ENCODE results near the gene H6PD. TPM values are rescaled to one million over a fixed set of nuclear protein-coding genes. Genes with fewer than 3 reads are reported as not detected.

The H6PD gene
- total RNA-seq, 2 experiments from 2014 or later = 9.3 to 10.4 TPM

DNA sequence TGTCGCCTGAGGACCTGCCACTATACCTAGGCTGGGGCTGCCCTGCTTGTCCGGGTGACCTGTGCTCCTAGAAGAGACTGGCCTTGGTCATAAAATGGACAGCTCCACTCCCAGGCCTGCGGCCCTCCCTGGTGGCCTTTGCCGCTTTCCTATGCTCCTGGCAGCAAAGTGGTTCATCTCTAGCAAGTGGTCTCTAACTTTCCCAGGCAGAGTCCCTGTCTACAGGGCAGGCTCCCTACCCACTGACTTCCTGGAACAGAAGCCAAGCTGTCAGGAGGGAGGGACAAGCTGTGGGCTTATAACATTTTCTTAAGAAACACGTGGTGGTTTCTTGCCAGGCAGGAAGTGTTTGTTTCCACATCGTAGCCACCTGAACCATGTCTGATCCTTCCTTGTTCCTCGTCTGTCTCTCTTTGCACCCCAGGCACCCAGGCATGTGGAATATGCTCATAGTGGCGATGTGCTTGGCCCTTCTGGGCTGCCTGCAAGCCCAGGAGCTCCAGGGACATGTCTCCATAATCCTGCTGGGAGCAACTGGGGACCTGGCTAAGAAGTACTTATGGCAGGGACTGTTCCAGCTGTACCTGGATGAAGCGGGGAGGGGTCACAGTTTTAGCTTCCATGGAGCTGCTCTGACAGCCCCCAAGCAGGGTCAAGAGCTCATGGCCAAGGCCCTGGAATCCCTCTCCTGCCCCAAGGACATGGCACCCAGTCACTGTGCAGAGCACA, 10.1 kb downstream of the H6PD start:
- H3K4me1 Mint-ChIP-seq (ENCODE audit: low read depth) = peaks cover 20% of the 10 kb centered on the region
- intact Hi-C loops (cut with micrococcal nuclease) = no loop called here
- DNase-seq = no peak
- POLR2A ChIA-PET = interaction anchor here (1.4 to 2.5 kb wide), 3 partner anchors 9 to 31 kb away, joined by 3 to 10 read pairs (median 6); partner anchors contain the start of gene H6PD
- no peaks in the 10 kb centered on the region for H3K9me3 Mint-ChIP-seq
- H3K27me3 Mint-ChIP-seq = no peaks in the 10 kb centered on the region
- CTCF ChIA-PET = interaction anchor here (0.6 to 1.3 kb wide), 6 partner anchors 10 to 210 kb away, joined by 3 to 6 read pairs (median 3); partner anchors contain the start of gene H6PD
- H3K27ac Mint-ChIP-seq = no peak overlapping the region
- H3K4me3 Mint-ChIP-seq = no peak overlapping the region
- H3K36me3 Mint-ChIP-seq = peaks cover 1% of the 10 kb centered on the region

DNA sequence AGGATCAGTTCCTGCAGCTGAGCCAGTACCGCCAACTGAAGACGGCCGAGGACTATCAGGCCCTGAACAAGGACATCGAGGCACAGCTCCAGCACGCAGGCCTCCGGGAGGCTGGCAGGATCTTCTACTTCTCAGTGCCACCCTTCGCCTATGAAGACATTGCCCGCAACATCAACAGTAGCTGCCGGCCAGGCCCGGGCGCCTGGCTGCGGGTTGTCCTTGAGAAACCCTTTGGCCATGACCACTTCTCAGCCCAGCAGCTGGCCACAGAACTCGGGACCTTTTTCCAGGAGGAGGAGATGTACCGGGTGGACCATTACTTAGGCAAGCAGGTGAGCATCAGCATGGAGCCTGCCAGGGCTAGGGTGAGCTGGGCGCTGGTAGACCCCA, 10.7 kb downstream of the H6PD start:
- Mint-ChIP-seq H3K27me3 (no peaks in the 10 kb centered on the region), H3K36me3 (peaks cover 1% of the 10 kb centered on the region), H3K9me3 (no peaks in the 10 kb centered on the region), H3K27ac (no peak overlapping the region), H3K4me3 (no peak overlapping the region), H3K4me1 (ENCODE audit: low read depth) (peaks cover 14% of the 10 kb centered on the region)
- DNase-seq = no peak
- POLR2A ChIA-PET = interaction anchor here (0.7 to 2.5 kb wide), 3 partner anchors 10 to 11 kb away, joined by 3 to 10 read pairs (median 6); partner anchors contain the start of gene H6PD
- intact Hi-C loops (cut with micrococcal nuclease) = no loop called here
- CTCF ChIA-PET = interaction anchor here (0.6 to 1.0 kb wide), 5 partner anchors 23 to 245 kb away, joined by 3 to 6 read pairs (median 3); no protein-coding TSS in a partner anchor

DNA sequence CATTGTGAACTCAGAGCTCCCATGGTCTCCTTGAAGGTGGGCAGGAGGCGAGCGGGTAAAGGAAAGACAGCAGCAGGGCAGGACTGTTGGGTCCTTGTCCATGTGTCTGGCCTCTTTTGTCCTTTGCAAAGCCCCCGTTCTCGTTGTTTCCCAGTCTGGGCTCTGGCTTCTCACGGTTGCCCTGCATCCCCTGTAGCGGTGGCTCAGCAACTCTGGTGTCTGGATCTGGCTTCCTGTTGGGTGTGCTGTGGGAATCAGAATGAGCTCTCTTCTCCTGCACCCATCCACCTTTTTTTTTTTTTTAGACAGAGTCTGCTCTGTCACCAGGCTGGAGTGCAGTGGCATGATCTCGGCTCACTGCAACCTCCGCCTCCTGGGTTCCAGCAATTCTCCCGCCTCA, 11.1 kb downstream of the H6PD start:
- Mint-ChIP-seq H3K9me3 (no peaks in the 10 kb centered on the region), H3K36me3 (peaks cover 1% of the 10 kb centered on the region), H3K27ac (no peak overlapping the region), H3K4me3 (no peak overlapping the region), H3K4me1 (ENCODE audit: low read depth) (peaks cover 10% of the 10 kb centered on the region), H3K27me3 (no peaks in the 10 kb centered on the region)
- DNase-seq = no peak
- intact Hi-C loops (cut with micrococcal nuclease) = no loop called here
- ChIA-PET CTCF (interaction anchor here (0.6 to 0.9 kb wide), 2 partner anchors 44 to 244 kb away, joined by 3 read pairs; no protein-coding TSS in a partner anchor), POLR2A (interaction anchor here (0.7 to 2.5 kb wide), 3 partner anchors 10 to 11 kb away, joined by 3 to 10 read pairs (median 6); partner anchors contain the start of gene H6PD)

DNA sequence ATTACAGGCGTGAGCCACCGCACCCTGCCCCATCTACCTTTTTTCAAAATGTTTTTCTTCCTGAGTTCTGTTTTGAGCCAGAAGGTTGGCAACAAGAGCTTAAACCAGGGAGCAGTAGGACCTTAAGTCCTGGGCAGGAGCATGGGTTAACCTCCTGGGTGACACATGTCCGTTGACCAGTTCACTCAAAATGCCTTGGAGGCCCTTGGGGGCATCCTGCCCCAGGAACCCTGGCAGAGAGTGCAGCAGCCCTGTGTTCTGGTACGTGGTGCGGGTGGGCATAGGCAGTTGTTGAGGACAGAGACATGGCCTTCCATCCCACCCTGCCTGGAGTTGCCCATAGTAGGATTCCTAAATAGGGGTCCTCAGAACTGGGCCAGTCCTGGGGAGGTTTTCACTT, 11.6 kb downstream of the H6PD start:
- DNase-seq = no peak
- intact Hi-C loops (cut with micrococcal nuclease) = no loop called here
- CTCF ChIA-PET = interaction anchor here (0.9 kb wide), 1 partner anchor 43 kb away, joined by 3 read pairs; no protein-coding TSS in a partner anchor
- Mint-ChIP-seq H3K4me1 (ENCODE audit: low read depth) (peaks cover 10% of the 10 kb centered on the region), H3K4me3 (no peak overlapping the region), H3K9me3 (no peaks in the 10 kb centered on the region), H3K27me3 (no peaks in the 10 kb centered on the region), H3K36me3 (peaks cover 1% of the 10 kb centered on the region), H3K27ac (no peak overlapping the region)
- POLR2A ChIA-PET = interaction anchor here (2.5 kb wide), 1 partner anchor 11 kb away, joined by 10 read pairs; no protein-coding TSS in a partner anchor

DNA sequence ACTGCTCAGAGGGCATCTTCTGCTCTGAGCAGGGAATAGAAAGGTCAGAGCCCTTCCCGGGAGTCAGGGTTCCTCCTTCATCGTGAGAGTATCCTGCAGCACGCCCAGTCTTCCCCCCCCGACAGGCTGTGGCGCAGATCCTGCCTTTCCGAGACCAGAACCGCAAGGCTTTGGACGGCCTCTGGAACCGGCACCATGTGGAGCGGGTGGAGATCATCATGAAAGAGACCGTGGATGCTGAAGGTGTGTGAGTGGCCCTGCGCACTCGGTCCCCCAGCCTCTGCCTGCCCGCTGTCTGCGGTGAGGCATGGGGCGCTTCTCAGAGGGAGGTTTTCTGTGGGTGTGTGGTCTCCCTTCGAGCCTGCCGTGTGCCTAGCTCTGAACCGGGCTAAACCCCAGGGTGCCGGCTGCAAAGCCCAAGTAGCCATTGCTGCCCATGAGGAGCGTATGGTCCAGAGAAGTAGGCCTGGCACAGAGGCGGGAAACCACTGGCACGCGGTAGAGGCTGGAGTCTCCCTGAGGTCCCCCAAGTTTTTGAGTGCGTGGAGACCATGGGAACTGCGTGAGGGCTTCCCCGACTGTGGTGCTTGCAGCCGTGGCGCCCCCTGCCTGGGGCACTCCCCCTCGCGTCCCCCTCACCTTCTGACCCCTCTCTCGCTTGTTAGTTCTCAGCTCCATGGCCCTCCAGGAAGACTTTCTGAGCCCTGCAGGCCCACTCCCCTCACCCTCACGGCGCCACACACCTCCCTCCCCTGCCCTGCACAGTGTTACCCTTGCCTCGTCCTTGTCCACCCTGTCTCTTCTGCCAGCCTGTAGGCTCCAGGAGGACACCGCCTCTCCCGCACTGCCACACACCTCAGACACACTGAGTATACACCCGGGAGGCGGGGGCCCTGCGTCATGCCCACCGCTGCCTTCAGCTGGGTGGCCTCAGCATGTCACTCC, 12.5 kb downstream of the H6PD start:
- CTCF ChIA-PET = no interaction called here
- Mint-ChIP-seq H3K27ac (no peak overlapping the region), H3K9me3 (no peaks in the 10 kb centered on the region), H3K4me1 (ENCODE audit: low read depth) (peaks cover 10% of the 10 kb centered on the region), H3K36me3 (peaks cover 1% of the 10 kb centered on the region), H3K27me3 (no peaks in the 10 kb centered on the region), H3K4me3 (no peak overlapping the region)
- DNase-seq = no peak
- POLR2A ChIA-PET = no interaction called here
- intact Hi-C loops (cut with micrococcal nuclease) = no loop called here

DNA sequence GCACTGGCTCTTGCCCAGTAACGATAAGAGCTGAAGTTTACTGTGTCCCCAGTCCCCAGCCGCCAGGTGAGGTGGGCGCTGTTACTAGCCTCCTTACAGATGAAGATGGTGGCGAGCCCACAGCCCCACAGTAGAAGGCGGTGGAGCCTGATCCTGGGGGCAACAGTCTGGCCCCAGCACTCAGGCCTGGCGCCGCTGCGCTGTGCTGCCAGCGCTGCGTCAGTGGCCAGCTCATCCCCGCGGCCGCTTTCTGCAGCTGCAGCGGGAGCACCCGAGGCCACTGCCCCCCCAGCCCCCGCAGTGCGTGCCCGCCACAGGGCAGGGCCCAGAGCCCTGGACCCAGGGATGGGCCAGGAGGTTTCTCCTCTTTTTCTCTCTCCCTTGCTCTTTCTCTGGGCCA, 13.3 kb downstream of the H6PD start:
- no peak for DNase-seq
- no peak overlapping the region for H3K27ac Mint-ChIP-seq
- ChIA-PET POLR2A (no interaction called here), CTCF (interaction anchor here (5.2 kb wide), 1 partner anchor 137 kb away, joined by 51 read pairs; no protein-coding TSS in a partner anchor)
- no peaks in the 10 kb centered on the region for H3K9me3 Mint-ChIP-seq
- peaks cover 10% of the 10 kb centered on the region for H3K4me1 Mint-ChIP-seq (ENCODE audit: low read depth)
- intact Hi-C loops (cut with micrococcal nuclease) = no loop called here
- peaks cover 1% of the 10 kb centered on the region for H3K36me3 Mint-ChIP-seq
- no peaks in the 10 kb centered on the region for H3K27me3 Mint-ChIP-seq
- H3K4me3 Mint-ChIP-seq = no peak overlapping the region

DNA sequence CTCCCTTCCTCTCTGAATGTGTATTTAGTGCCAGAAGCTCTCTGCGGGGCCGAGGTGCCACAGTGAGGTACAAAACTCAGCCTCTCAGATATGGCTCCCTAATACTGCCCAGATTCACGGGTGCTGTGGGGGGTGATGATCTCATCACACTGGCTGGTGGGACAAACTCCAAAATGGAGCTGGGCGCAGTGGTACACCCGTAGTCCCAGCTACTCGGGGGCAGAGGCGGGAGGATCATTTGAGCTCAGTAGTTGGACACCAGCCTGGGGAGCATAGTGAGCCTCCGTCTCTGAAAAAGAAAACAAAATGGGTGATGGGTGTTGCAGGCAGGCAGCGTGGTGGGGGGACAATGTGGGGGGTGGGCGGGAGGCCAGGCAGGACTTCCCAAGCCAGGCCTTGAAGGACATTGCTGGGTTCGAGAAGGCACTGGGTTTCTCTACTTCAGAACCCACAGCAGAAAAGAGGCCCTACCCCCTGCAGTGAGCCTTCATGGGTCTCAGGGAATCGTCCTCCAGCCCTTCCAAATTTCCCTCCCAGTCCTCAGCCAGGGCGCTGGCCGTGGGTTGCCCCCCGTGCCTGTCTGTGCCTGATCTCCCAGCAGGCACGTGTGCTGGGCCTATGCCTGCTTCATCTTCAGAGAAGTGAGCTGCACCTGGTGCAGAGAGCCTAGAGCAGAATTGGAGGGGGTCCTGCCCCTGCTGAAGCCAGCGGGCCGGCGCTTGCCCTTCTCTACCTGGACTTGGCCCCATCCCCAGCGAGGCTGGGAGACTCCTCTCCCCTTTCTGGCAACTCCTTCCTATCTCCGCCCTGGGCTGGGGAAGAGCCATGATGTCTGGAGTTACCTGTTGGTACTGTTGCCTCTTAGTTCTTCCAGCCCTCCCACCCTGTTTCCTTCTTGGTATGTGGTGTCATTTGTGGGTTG, 14.0 kb downstream of the H6PD start:
- ChIA-PET POLR2A (no interaction called here), CTCF (interaction anchor here (0.9 to 5.2 kb wide), 6 partner anchors 9 to 138 kb away, joined by 3 to 51 read pairs (median 4); no protein-coding TSS in a partner anchor)
- Mint-ChIP-seq H3K36me3 (peaks cover 1% of the 10 kb centered on the region), H3K4me1 (ENCODE audit: low read depth) (peaks cover 10% of the 10 kb centered on the region), H3K27ac (no peak overlapping the region), H3K27me3 (no peaks in the 10 kb centered on the region), H3K4me3 (no peak overlapping the region), H3K9me3 (no peaks in the 10 kb centered on the region)
- intact Hi-C loops (cut with micrococcal nuclease) = no loop called here
- no peak for DNase-seq

DNA sequence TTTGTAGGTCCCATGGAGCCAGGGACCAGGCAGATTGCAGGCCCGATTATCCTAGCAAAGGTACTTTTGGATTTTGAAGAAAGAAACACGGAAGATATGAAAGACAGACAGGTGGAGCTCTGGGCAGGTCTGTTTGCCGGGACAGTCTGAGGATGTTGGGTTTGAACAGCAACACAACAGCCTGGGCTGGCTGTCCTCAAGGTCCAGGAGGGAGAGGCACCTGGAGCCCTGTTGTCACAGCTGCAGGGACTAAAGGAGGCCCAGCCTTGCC, 14.6 kb downstream of the H6PD start:
- ChIA-PET CTCF (interaction anchor here (0.6 to 5.2 kb wide), 10 partner anchors 10 to 372 kb away, joined by 3 to 51 read pairs (median 4); no protein-coding TSS in a partner anchor), POLR2A (no interaction called here)
- intact Hi-C loops (cut with micrococcal nuclease) = no loop called here
- Mint-ChIP-seq H3K4me3 (no peak overlapping the region), H3K36me3 (peaks cover 1% of the 10 kb centered on the region), H3K4me1 (ENCODE audit: low read depth) (peaks cover 8% of the 10 kb centered on the region), H3K9me3 (no peaks in the 10 kb centered on the region), H3K27me3 (no peaks in the 10 kb centered on the region), H3K27ac (no peak overlapping the region)
- DNase-seq = no peak

DNA sequence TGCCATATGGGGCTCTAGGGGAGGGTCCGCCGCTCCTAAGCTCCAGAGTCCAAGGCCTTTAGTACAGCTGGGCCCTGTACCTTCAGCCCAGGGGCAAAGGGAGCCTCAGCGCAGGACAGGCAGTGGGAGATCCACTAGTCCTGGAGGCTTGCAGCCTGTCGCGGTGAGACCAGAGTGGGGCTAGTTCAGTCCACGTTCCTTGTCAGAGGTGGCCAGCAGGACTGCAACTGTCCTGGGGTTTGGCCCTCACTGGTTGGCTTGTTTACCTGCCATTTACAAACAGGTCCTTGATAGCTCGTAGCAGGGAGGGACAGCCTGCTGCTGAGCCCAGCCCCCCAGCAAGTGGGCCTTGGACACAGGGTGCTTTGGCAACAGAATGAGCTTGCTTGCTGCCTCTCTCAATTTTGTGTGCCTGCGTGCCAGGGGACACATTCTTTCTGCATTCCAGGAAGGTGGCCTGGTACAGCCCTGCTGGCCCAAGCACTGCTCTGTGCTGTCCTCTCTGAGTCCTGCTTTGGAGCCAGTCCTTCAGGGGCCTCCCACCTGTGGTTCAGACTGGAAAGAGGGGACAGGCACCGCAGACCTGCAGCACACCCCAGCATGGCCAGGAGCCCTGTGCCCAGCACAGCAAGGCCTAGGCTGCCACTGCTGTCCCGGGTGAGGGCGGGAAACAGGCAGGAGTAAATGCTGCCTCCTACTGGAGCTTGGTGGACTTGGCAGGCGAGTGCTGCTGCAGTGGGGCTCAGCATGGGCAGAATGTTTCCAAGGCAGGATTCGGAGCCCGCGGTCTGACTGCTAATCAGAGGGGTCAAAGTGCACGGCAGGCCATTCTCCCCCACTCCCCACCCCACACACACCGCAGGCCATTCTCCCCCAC, 15.2 kb downstream of the H6PD start:
- POLR2A ChIA-PET = no interaction called here

DNA sequence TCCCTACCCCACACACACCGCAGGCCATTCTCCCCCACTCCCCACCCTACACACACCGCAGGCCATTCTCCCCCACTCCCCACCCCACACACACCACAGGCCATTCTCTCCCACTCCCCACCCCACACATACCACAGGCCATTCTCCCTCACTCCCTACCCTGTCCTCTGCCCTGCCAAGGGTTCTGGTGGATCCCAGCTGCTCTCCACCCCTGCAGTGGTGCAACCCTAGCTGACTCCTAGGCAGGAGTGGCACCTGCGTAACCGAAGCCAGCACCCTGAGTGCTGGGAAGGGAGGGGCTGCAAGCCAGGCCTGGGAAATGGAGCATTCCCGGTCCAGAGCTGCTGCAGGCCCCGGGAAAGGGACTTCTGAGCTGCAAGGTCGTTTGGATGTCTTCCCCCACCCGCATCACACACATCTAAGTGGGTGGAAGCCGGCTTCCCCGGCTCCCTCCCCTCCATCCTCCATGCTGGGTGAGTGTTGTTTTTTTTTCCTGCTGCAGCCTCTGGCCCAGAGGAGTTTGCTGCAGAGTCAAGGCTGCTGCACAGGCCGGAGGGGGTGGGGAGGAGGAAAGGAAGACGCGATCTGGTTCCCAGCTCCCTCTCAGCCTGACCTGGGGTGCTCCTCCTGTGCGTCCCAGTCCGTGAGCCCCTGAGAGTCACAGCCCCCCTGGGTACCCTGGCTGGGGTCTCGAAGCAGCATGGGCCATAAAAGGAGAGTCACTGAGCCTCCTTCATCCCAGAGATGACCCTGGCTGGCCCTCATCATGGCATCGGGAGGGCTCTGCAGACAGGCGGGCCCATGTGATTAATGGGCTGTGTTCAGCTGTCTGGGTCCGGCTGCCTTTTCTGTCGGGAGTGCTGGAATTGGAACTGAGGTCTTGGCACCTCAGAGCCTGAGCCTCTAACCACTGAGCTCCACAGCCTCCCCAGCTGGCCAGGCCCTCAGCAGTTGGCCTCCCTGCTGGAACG, 16.1 kb downstream of the H6PD start:
- H3K4me1 Mint-ChIP-seq (ENCODE audit: low read depth) = no peaks in the 10 kb centered on the region
- CTCF ChIA-PET = interaction anchor here (0.7 to 5.2 kb wide), 14 partner anchors 13 to 243 kb away, joined by 3 to 51 read pairs (median 4); partner anchors contain the start of gene H6PD
- POLR2A ChIA-PET = no interaction called here
- intact Hi-C loops (cut with micrococcal nuclease) = no loop called here
- no peaks in the 10 kb centered on the region for H3K9me3 Mint-ChIP-seq
- H3K36me3 Mint-ChIP-seq = peaks cover 1% of the 10 kb centered on the region
- no peak overlapping the region for H3K4me3 Mint-ChIP-seq
- H3K27me3 Mint-ChIP-seq = no peaks in the 10 kb centered on the region
- DNase-seq = no peak
- no peak overlapping the region for H3K27ac Mint-ChIP-seq

More for the DNA sequence above, 15.2 kb downstream of the H6PD start:
- Mint-ChIP-seq H3K4me1 (ENCODE audit: low read depth) (peaks cover 2% of the 10 kb centered on the region), H3K9me3 (no peaks in the 10 kb centered on the region), H3K4me3 (no peak overlapping the region), H3K36me3 (peaks cover 1% of the 10 kb centered on the region), H3K27ac (no peak overlapping the region), H3K27me3 (no peaks in the 10 kb centered on the region)
- intact Hi-C loops (cut with micrococcal nuclease) = no loop called here
- DNase-seq = peak; percentile 59
- CTCF ChIA-PET = interaction anchor here (0.6 to 5.2 kb wide), 17 partner anchors 10 to 373 kb away, joined by 3 to 51 read pairs (median 4); partner anchors contain the start of gene H6PD
